ENCODE results near the gene ZNF275. TPM values are rescaled to one million over a fixed set of nuclear protein-coding genes. Genes with fewer than 3 reads are reported as not detected.
"Not testable (repeated sequence)": the region's sequence is repeated elsewhere in the genome, so short reads cannot be mapped to it uniquely, and the experiment has no call there.

ZNF275 gene
- total and polyA plus RNA-seq, 12 donors, result 22.8 to 252 (median 101) TPM

DNA sequence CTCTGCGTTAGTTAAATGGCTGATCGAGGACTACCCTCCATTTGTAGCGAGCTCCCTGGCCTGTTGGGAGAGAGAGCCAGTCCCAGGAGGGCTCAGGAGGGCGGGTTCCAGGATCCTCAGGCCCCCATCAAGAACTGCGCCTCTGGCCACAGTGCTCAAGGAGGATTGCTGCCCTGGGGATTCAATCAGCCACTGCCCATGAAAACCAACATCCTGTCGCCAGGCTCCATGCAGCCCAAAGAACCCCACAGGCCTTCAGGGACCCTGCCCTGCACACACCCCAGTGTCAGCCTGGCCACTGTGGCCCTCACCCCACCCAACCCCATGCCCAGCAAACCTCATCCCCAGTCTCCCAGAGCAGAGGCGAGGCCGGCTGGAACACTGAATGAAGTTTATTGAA is 16.6 kb upstream of the ZNF275 start:
- Histone ChIP-seq H3K27me3 (no peaks in the 10 kb centered on the region), H3K36me3 (replicated peaks in 1 of 2) (no peaks in the 10 kb centered on the region), H3K9me3 (replicated peaks in 1 of 3) (no peaks in the 10 kb centered on the region), H3K4me1 (replicated peaks in 1 of 2) (no peaks in the 10 kb centered on the region), H3K4me3 (no peak overlapping the region), H3K27ac (no peak overlapping the region)
- no peak for DNase-seq
- intact Hi-C loops (cut with DNase I), result no loop called here
- TF ChIP-seq, protein P1, sequence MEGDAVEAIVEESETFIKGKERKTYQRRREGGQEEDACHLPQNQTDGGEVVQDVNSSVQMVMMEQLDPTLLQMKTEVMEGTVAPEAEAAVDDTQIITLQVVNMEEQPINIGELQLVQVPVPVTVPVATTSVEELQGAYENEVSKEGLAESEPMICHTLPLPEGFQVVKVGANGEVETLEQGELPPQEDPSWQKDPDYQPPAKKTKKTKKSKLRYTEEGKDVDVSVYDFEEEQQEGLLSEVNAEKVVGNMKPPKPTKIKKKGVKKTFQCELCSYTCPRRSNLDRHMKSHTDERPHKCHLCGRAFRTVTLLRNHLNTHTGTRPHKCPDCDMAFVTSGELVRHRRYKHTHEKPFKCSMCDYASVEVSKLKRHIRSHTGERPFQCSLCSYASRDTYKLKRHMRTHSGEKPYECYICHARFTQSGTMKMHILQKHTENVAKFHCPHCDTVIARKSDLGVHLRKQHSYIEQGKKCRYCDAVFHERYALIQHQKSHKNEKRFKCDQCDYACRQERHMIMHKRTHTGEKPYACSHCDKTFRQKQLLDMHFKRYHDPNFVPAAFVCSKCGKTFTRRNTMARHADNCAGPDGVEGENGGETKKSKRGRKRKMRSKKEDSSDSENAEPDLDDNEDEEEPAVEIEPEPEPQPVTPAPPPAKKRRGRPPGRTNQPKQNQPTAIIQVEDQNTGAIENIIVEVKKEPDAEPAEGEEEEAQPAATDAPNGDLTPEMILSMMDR (IDR thresholded peaks at IDR 0.05), result no peak
- no peak for TF ChIP-seq POLR2A (IDR thresholded peaks at IDR 0.05)
- WGBS, 4 donors, result 83 to 94% methylated on average over 8 of the region's 8 CpGs; no CpG with 5 or more reads in 2 of the 4 donors

DNA sequence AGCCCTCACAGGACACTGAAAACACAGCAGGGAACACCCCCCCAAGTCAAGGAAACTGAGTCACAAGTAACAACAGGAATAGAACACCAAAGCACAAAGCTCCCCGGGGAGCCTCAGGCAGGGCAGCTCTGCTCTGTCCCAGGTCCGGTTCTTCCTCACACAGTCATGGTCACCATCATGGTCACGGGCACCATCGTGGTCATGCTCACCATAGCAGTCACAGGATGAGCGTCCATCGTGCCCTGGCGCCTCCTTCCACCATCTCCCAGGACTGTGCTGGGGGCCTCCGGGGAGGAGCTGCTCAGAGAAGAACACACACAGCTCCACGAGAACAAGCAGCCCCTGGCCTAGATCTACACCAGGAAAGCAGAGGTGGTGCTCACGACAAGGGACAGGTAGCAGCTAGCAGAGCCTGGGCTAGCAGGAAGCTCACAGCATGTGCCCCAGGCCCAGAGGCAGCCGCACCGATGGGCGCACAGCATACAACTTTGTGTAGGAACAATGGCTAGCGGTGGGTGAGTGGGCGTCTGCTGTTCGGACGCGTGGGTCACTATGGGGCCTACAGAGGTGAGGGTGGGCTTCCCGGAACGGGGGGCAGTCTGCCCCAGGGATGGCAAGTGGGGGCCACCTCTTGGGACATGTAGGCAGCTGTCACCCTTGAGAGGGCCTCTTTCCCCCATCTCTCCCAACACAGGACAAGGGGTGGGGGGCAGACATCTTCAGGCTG is 15.8 kb upstream of the ZNF275 start:
- Histone ChIP-seq H3K27me3 (no peaks in the 10 kb centered on the region), H3K27ac (no peak overlapping the region), H3K4me3 (no peak overlapping the region), H3K36me3 (replicated peaks in 1 of 2) (no peaks in the 10 kb centered on the region), H3K4me1 (replicated peaks in 1 of 2) (no peaks in the 10 kb centered on the region), H3K9me3 (replicated peaks in 1 of 3) (no peaks in the 10 kb centered on the region)
- TF ChIP-seq POLR2A (IDR thresholded peaks at IDR 0.05), result no peak
- TF ChIP-seq, protein P1 (IDR thresholded peaks at IDR 0.05), result no peak
- 93 to 100% (median 94%) methylated on average over 2 to 20 of the region's 20 CpGs for WGBS, 4 donors
- no peak for DNase-seq
- intact Hi-C loops (cut with DNase I), result no loop called here

DNA sequence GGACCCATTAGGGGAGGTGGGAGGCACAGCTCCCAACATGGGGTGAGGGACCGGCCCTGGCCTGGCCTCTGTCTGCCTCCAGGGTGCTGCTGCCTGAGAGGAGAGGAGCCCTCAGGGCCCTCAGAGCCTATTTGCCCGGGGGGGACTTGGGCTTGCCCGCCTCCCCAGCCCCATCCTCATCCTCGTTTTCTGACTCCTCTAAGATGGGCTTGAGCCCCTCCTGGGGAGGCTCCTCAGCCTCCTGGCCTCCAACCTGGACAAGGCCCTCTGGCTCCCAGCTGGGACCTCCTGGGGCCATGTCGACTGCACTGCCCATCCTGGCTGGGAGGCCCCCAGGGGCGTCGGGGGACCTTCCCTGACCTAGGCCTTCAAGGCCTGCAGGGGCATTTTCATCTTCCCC is 15.1 kb upstream of the ZNF275 start:
- TF ChIP-seq, protein P1 (IDR thresholded peaks at IDR 0.05), result no peak
- TF ChIP-seq POLR2A (IDR thresholded peaks at IDR 0.05), result no peak
- no peaks in the 10 kb centered on the region for H3K4me1 ChIP-seq (replicated peaks in 1 of 2)
- intact Hi-C loops (cut with DNase I), result no loop called here
- DNase-seq, result no peak
- H3K9me3 ChIP-seq (replicated peaks in 1 of 3), result no peaks in the 10 kb centered on the region
- H3K27ac ChIP-seq, result no peak overlapping the region
- no peaks in the 10 kb centered on the region for H3K27me3 ChIP-seq
- H3K36me3 ChIP-seq (replicated peaks in 1 of 2), result no peaks in the 10 kb centered on the region
- WGBS, 4 donors, result 75 to 100% (median 87%) methylated on average over 1 to 7 of the region's 7 CpGs; no CpG with 5 or more reads in 1 of the 4 donors
- H3K4me3 ChIP-seq, result no peak overlapping the region

DNA sequence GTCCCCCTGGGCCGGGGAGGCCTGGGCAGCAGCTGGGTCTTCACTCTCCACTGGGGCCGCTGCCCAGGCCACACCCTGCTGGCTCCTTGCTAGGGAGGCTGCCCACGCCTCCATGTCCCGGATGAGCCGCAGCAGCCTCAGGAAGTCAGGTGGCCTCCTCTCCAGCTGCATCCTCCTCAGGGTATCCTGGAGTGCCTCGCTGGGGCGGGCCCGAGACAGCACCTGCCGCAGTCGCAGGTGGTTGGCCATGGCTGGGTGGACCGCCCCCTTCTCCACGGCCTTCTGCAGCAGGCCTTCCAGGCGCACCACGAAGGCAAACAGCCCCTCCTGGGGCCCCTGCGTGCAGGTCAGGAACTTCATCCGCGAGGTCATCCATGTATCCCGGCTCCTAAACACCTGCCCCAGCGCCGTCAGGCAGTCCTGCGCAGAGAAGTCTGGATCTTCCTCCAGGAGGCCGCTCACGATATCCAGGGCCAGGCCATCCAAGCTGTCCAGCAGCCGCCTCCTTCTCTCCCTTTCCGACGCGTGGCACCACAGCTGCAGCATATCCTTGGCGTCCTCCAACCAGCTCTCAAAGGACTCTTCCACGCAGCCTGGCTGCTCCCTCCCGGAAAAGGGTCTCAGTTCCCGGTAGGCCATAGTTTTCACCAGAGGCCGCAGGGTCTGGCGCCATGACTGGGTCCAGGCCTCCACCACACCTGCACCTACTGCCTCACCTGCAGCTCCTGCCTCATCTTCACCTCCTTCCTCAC is 14.5 kb upstream of the ZNF275 start:
- H3K27ac ChIP-seq, result no peak overlapping the region
- no peaks in the 10 kb centered on the region for H3K4me1 ChIP-seq (replicated peaks in 1 of 2)
- intact Hi-C loops (cut with DNase I), result no loop called here
- no peak overlapping the region for H3K4me3 ChIP-seq
- TF ChIP-seq, protein P1 (IDR thresholded peaks at IDR 0.05), result no peak
- no peak for TF ChIP-seq POLR2A (IDR thresholded peaks at IDR 0.05)
- H3K27me3 ChIP-seq, result no peaks in the 10 kb centered on the region
- H3K36me3 ChIP-seq (replicated peaks in 1 of 2), result no peaks in the 10 kb centered on the region
- DNase-seq, result no peak
- whole genome bisulfite sequencing, 4 donors, result 90 to 94% (median 93%) methylated on average over 6 to 33 of the region's 33 CpGs
- H3K9me3 ChIP-seq (replicated peaks in 1 of 3), result no peaks in the 10 kb centered on the region

GRCh38 chrX:153320047-153320443 is 13.9 kb upstream of the ZNF275 start:
- DNase-seq; H3K9me3 ChIP-seq (replicated peaks in 1 of 3); H3K36me3 ChIP-seq (replicated peaks in 1 of 2); H3K4me3 ChIP-seq; H3K27ac ChIP-seq; H3K4me1 ChIP-seq (replicated peaks in 1 of 2); intact Hi-C loops (cut with DNase I); H3K27me3 ChIP-seq: not testable (repeated sequence)
- 80 to 94% (median 84%) methylated on average over 1 of the region's 1 CpG for WGBS, 4 donors
